ENCODE data around the gene BLNK.

BLNK gene

DNA sequence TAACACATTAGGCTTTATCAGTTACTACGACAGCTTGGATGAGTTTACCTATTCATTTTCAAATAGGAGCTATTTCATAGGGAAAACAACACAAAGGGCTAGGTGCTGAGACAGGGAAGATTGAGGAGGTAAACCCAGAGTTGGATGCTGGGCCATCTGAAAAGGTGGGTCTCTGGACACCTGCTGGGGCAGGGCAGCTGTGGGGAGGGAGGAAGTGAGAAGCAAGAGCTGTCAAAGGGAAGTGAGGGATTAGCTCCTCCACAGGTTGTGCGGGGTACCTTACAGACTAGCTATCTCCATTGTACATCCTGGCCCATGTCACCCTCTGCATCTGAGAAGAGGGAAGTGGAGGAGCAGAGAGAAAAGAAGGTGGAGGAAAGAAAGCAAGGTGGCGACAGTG, 48.9 kb downstream of the BLNK start:
- H3K4me3 ChIP-seq (ENCODE audit: low read length in 2 of 2) = no peak overlapping the region
- peaks cover 0 to 15% (median 0%) of the 10 kb centered on the region in 3 experiments for H3K27me3 ChIP-seq (ENCODE audit: control insufficient read depth in 3 of 3, insufficient read depth in 3 of 3, low read depth in 1 of 3, low read length in 3 of 3)
- no peak overlapping the region for H2AK5ac ChIP-seq (ENCODE audit: low read depth, low read length)
- no peaks in the 10 kb centered on the region for H3K9me3 ChIP-seq (replicated peaks in 1 of 2; ENCODE audit: control insufficient read depth in 2 of 2, insufficient read depth in 1 of 2, low read depth in 1 of 2, low read length in 2 of 2)
- no peak overlapping the region for H2BK5ac ChIP-seq (ENCODE audit: low read length)
- no peak overlapping the region for H3K4ac ChIP-seq (ENCODE audit: low read length)
- no peak overlapping the region for H2BK120ac ChIP-seq (ENCODE audit: low read depth, low read length)
- no peak overlapping the region for H4K8ac ChIP-seq (ENCODE audit: low read depth, low read length)
- no peak overlapping the region for H2BK12ac ChIP-seq (ENCODE audit: low read length)
- no peaks in the 10 kb centered on the region for H3K36me3 ChIP-seq (replicated peaks in 1 of 2; ENCODE audit: control insufficient read depth in 2 of 2, insufficient read depth in 2 of 2, low read length in 2 of 2)
- no peak overlapping the region for H3K27ac ChIP-seq (replicated peaks; ENCODE audit: low read length)
- no peak overlapping the region for H3K14ac ChIP-seq (ENCODE audit: low read length)
- WGBS, 2 donors (ENCODE audit: extremely low coverage in 2 of 2, insufficient read length in 2 of 2, insufficient replicate concordance in 1 of 2) = no CpG with 5 or more reads among the region's 3 CpGs
- H2BK15ac ChIP-seq (ENCODE audit: low read length) = no peak overlapping the region
- H3K4me1 ChIP-seq (ENCODE audit: control insufficient read depth in 2 of 2, insufficient read depth in 1 of 2, low read depth in 1 of 2, low read length in 2 of 2) = no peaks in the 10 kb centered on the region
- H3K23ac ChIP-seq (ENCODE audit: low read depth, low read length, poor library complexity) = no peak overlapping the region
- no peak overlapping the region for H2AFZ ChIP-seq (ENCODE audit: low read length)
- no peak for DNase-seq (ENCODE audit: low spot score)
- H3K9ac ChIP-seq (ENCODE audit: low read depth, low read length, poor library complexity) = no peak overlapping the region
- H3K79me1 ChIP-seq (ENCODE audit: low read depth, low read length) = no peaks in the 10 kb centered on the region
- no peak overlapping the region for H3K4me2 ChIP-seq (ENCODE audit: insufficient read depth, low read length, poor library complexity, severe bottlenecking)
- H3K18ac ChIP-seq (ENCODE audit: low read length) = no peak overlapping the region
- no peak overlapping the region for H4K91ac ChIP-seq (ENCODE audit: low read depth, low read length, poor library complexity)

DNA sequence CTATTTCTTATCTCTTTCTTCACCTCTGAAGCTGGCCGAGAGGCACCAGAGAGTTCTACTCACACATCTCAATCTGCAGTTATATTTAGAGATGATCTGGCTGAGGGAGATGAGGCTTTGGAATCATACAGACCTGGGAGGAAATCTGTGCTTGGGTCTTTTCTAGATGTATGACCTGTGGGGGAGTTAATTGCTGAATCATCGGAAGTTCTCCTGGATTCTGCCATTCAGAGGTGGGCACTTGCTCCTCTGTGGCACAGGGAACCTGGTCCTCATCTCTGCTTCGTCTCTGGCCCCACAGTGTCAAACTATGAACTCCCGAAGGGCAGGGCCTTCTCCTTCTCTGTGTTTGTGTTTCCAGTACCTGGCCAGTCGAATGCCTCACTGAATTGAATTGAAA, 52.5 kb downstream of the BLNK start:
- H2BK15ac ChIP-seq (ENCODE audit: low read length) = no peak overlapping the region
- H3K79me1 ChIP-seq (ENCODE audit: low read depth, low read length) = no peaks in the 10 kb centered on the region
- no peak overlapping the region for H3K27ac ChIP-seq (replicated peaks; ENCODE audit: low read length)
- H4K91ac ChIP-seq (ENCODE audit: low read depth, low read length, poor library complexity) = no peak overlapping the region
- DNase-seq (ENCODE audit: low spot score) = no peak
- H3K27me3 ChIP-seq (ENCODE audit: control insufficient read depth in 3 of 3, insufficient read depth in 3 of 3, low read depth in 1 of 3, low read length in 3 of 3) = peaks cover 0 to 15% (median 0%) of the 10 kb centered on the region in 3 experiments
- no peaks in the 10 kb centered on the region for H3K36me3 ChIP-seq (replicated peaks in 1 of 2; ENCODE audit: control insufficient read depth in 2 of 2, insufficient read depth in 2 of 2, low read length in 2 of 2)
- no peak overlapping the region for H2AK5ac ChIP-seq (ENCODE audit: low read depth, low read length)
- no peak overlapping the region for H2BK5ac ChIP-seq (ENCODE audit: low read length)
- no peak overlapping the region for H4K8ac ChIP-seq (ENCODE audit: low read depth, low read length)
- no peak overlapping the region for H3K9ac ChIP-seq (ENCODE audit: low read depth, low read length, poor library complexity)
- no CpG with 5 or more reads among the region's 5 CpGs for WGBS, 2 donors (ENCODE audit: extremely low coverage in 2 of 2, insufficient read length in 2 of 2, insufficient replicate concordance in 1 of 2)
- H2BK120ac ChIP-seq (ENCODE audit: low read depth, low read length) = no peak overlapping the region
- no peaks in the 10 kb centered on the region for H3K4me1 ChIP-seq (ENCODE audit: control insufficient read depth in 2 of 2, insufficient read depth in 1 of 2, low read depth in 1 of 2, low read length in 2 of 2)
- H3K4me3 ChIP-seq (ENCODE audit: low read length in 2 of 2) = no peak overlapping the region
- no peak overlapping the region for H2AFZ ChIP-seq (ENCODE audit: low read length)
- no peak overlapping the region for H3K4me2 ChIP-seq (ENCODE audit: insufficient read depth, low read length, poor library complexity, severe bottlenecking)
- H3K23ac ChIP-seq (ENCODE audit: low read depth, low read length, poor library complexity) = no peak overlapping the region
- H2BK12ac ChIP-seq (ENCODE audit: low read length) = no peak overlapping the region
- no peak overlapping the region for H3K4ac ChIP-seq (ENCODE audit: low read length)
- no peak overlapping the region for H3K18ac ChIP-seq (ENCODE audit: low read length)
- peaks cover 0 to 1% of the 10 kb centered on the region in 2 donors for H3K9me3 ChIP-seq (replicated peaks in 1 of 2; ENCODE audit: control insufficient read depth in 2 of 2, insufficient read depth in 1 of 2, low read depth in 1 of 2, low read length in 2 of 2)
- H3K14ac ChIP-seq (ENCODE audit: low read length) = no peak overlapping the region

DNA sequence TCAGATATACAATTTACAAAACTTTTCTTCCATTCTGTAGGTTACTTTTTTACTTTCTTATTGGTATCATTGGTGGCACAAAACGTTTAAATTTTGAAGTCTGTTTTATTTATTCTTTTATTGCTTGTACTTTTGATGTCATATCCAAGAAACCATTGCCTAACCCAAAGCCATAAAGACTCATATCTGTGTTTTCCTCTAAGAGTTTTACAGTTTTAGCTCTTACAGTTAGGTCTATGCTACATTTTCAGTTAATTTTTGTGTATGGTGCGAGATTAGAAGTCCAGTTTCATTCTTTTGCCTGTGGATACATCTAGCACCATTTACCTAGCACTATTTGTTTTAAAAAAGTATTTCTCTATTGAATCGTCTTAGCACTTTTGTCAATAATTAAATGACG, 53.7 kb downstream of the BLNK start:
- Histone ChIP-seq H2AFZ (ENCODE audit: low read length) (no peak overlapping the region), H3K36me3 (replicated peaks in 1 of 2; ENCODE audit: control insufficient read depth in 2 of 2, insufficient read depth in 2 of 2, low read length in 2 of 2) (no peaks in the 10 kb centered on the region), H3K9ac (ENCODE audit: low read depth, low read length, poor library complexity) (no peak overlapping the region), H2BK15ac (ENCODE audit: low read length) (no peak overlapping the region), H3K14ac (ENCODE audit: low read length) (no peak overlapping the region), H3K4ac (ENCODE audit: low read length) (no peak overlapping the region), H3K27ac (replicated peaks; ENCODE audit: low read length) (no peak overlapping the region), H3K9me3 (replicated peaks in 1 of 2; ENCODE audit: control insufficient read depth in 2 of 2, insufficient read depth in 1 of 2, low read depth in 1 of 2, low read length in 2 of 2) (peaks cover 0 to 1% of the 10 kb centered on the region in 2 donors), H3K27me3 (ENCODE audit: control insufficient read depth in 3 of 3, insufficient read depth in 3 of 3, low read depth in 1 of 3, low read length in 3 of 3) (peaks cover 0 to 21% (median 0%) of the 10 kb centered on the region in 3 experiments), H2BK5ac (ENCODE audit: low read length) (no peak overlapping the region), H2AK5ac (ENCODE audit: low read depth, low read length) (no peak overlapping the region), H3K4me2 (ENCODE audit: insufficient read depth, low read length, poor library complexity, severe bottlenecking) (no peak overlapping the region), H3K4me3 (ENCODE audit: low read length in 2 of 2) (no peak overlapping the region), H3K4me1 (ENCODE audit: control insufficient read depth in 2 of 2, insufficient read depth in 1 of 2, low read depth in 1 of 2, low read length in 2 of 2) (no peaks in the 10 kb centered on the region), H3K79me1 (ENCODE audit: low read depth, low read length) (no peaks in the 10 kb centered on the region), H2BK12ac (ENCODE audit: low read length) (no peak overlapping the region), H3K18ac (ENCODE audit: low read length) (no peak overlapping the region), H2BK120ac (ENCODE audit: low read depth, low read length) (no peak overlapping the region), H3K23ac (ENCODE audit: low read depth, low read length, poor library complexity) (no peak overlapping the region), H4K8ac (ENCODE audit: low read depth, low read length) (no peak overlapping the region), H4K91ac (ENCODE audit: low read depth, low read length, poor library complexity) (no peak overlapping the region)
- WGBS, 2 donors (ENCODE audit: extremely low coverage in 2 of 2, insufficient read length in 2 of 2, insufficient replicate concordance in 1 of 2) = no CpG with 5 or more reads among the region's 4 CpGs
- no peak for DNase-seq (ENCODE audit: low spot score)

- Histone ChIP-seq H3K9me3 (replicated peaks in 1 of 2; ENCODE audit: control insufficient read depth in 2 of 2, insufficient read depth in 1 of 2, low read depth in 1 of 2, low read length in 2 of 2) (peaks cover 0 to 1% of the 10 kb centered on the region in 2 donors), H4K8ac (ENCODE audit: low read depth, low read length) (no peak overlapping the region), H2BK15ac (ENCODE audit: low read length) (no peak overlapping the region), H3K4ac (ENCODE audit: low read length) (no peak overlapping the region), H3K14ac (ENCODE audit: low read length) (no peak overlapping the region), H2AFZ (ENCODE audit: low read length) (no peak overlapping the region), H3K23ac (ENCODE audit: low read depth, low read length, poor library complexity) (no peak overlapping the region), H2BK5ac (ENCODE audit: low read length) (no peak overlapping the region), H3K4me1 (ENCODE audit: control insufficient read depth in 2 of 2, insufficient read depth in 1 of 2, low read depth in 1 of 2, low read length in 2 of 2) (no peaks in the 10 kb centered on the region), H3K27me3 (ENCODE audit: control insufficient read depth in 3 of 3, insufficient read depth in 3 of 3, low read depth in 1 of 3, low read length in 3 of 3) (peaks cover 0 to 21% (median 0%) of the 10 kb centered on the region in 3 experiments), H4K91ac (ENCODE audit: low read depth, low read length, poor library complexity) (no peak overlapping the region), H2AK5ac (ENCODE audit: low read depth, low read length) (no peak overlapping the region), H3K4me3 (ENCODE audit: low read length in 2 of 2) (no peak overlapping the region), H3K79me1 (ENCODE audit: low read depth, low read length) (no peaks in the 10 kb centered on the region), H3K4me2 (ENCODE audit: insufficient read depth, low read length, poor library complexity, severe bottlenecking) (no peak overlapping the region), H2BK12ac (ENCODE audit: low read length) (no peak overlapping the region), H3K9ac (ENCODE audit: low read depth, low read length, poor library complexity) (no peak overlapping the region), H3K18ac (ENCODE audit: low read length) (no peak overlapping the region), H3K27ac (replicated peaks; ENCODE audit: low read length) (no peak overlapping the region), H2BK120ac (ENCODE audit: low read depth, low read length) (no peak overlapping the region), H3K36me3 (replicated peaks in 1 of 2; ENCODE audit: control insufficient read depth in 2 of 2, insufficient read depth in 2 of 2, low read length in 2 of 2) (no peaks in the 10 kb centered on the region)
- no peak for DNase-seq (ENCODE audit: low spot score)
- no CpG with 5 or more reads among the region's 5 CpGs for WGBS, 2 donors (ENCODE audit: extremely low coverage in 2 of 2, insufficient read length in 2 of 2, insufficient replicate concordance in 1 of 2)
Measured at GRCh38 chr10:96216775-96217174, 54.6 kb downstream of the BLNK start.
